Neural cell (in vitro differentiated cells): ENCODE measurements around the gene GTSE1. TPM values are rescaled to one million over a fixed set of nuclear protein-coding genes. Genes with fewer than 3 reads are reported as not detected.

Source experiments
- H2AFZ ChIP-seq: fragments of 200-600, 300-800 bp; sonication (generic), shearing (Covaris generic); 2 replicates; pipeline ENCODE4 v1.6.0; 2014; ENCODE audit warnings: low read depth, mild to moderate bottlenecking, antibody characterized with exemption, low read length, moderate library complexity
- H3F3A ChIP-seq: fragments of 200-600 bp; shearing (Covaris generic); 2 replicates; pipeline ENCODE4 v1.6.1; 2016; ENCODE audit warnings: mild to moderate bottlenecking, moderate library complexity, mixed read lengths, antibody characterized with exemption, low read length; ENCODE audit not compliant: insufficient read depth, poor library complexity, severe bottlenecking
- H3K27ac ChIP-seq: fragments of 200-600, 300-800 bp; sonication (generic), shearing (Covaris generic); 2 replicates; pipeline ENCODE4 v1.5.1; 2014; ENCODE audit warnings: mild to moderate bottlenecking, low read length, moderate library complexity
- H3K27me3 ChIP-seq: fragments of 300-800, 200-600 bp; sonication (generic), shearing (Covaris generic); 2 replicates; pipeline ENCODE4 v1.6.0; 2014; ENCODE audit warnings: mild to moderate bottlenecking, low read depth, low read length, moderate library complexity; ENCODE audit not compliant: insufficient read depth
- H3K36me3 ChIP-seq: fragments of 300-800, 200-600 bp; sonication (generic), shearing (Covaris generic); 2 replicates; pipeline ENCODE4 v1.5.1; 2014; ENCODE audit warnings: mild to moderate bottlenecking, antibody characterized with exemption, low read length, moderate library complexity; ENCODE audit not compliant: insufficient read depth
- H3K4me2 ChIP-seq: fragments of 300-800, 200-600 bp; sonication (generic), shearing (Covaris generic); 2 replicates; pipeline ENCODE4 v1.6.0; 2014; ENCODE audit warnings: mild to moderate bottlenecking, low read length
- H3K4me3 ChIP-seq: fragments of 300-800, 200-600 bp; sonication (generic), shearing (Covaris generic); 2 replicates; pipeline ENCODE4 v1.5.1; 2014; ENCODE audit warnings: mild to moderate bottlenecking, low read length, moderate library complexity
- H3K79me2 ChIP-seq: fragments of 200-600 bp; shearing (Covaris generic); replicated peaks from 2 replicates; pipeline ENCODE4 v1.6.0; 2014; ENCODE audit warnings: mild to moderate bottlenecking, low read length, moderate library complexity; ENCODE audit not compliant: insufficient read depth
- H3K9ac ChIP-seq: fragments of 300-800, 200-600 bp; sonication (generic), shearing (Covaris generic); 2 replicates; pipeline ENCODE4 v1.6.1; 2016; ENCODE audit warnings: mild to moderate bottlenecking, low read length, mixed read lengths
- H3K9me2 ChIP-seq: fragments of 200-600 bp; shearing (Covaris generic); 2 replicates; pipeline ENCODE4 v1.6.1; 2016; ENCODE audit warnings: mild to moderate bottlenecking, low read length, mixed read lengths; ENCODE audit not compliant: insufficient read depth
- H3K9me3 ChIP-seq: fragments of 200-600, 300-800 bp; sonication (generic), shearing (Covaris generic); 2 replicates; pipeline ENCODE4 v1.6.1; 2016; ENCODE audit warnings: mild to moderate bottlenecking, mixed run types, low read length, moderate library complexity, mixed read lengths
- H4K20me1 ChIP-seq: fragments of 200-600 bp; shearing (Covaris generic); 2 replicates; pipeline ENCODE4 v1.6.1; 2016; ENCODE audit warnings: mild to moderate bottlenecking, mixed run types; ENCODE audit not compliant: insufficient read depth
- CTCF ChIP-seq: fragments of 450-650 bp; IDR thresholded peaks from 2 replicates; pipeline ENCODE4 v1.5.1; 2014; ENCODE audit warnings: antibody characterized with exemption, mild to moderate bottlenecking, moderate library complexity; ENCODE audit not compliant: poor library complexity, severe bottlenecking
- EP300 ChIP-seq: fragments of 450-650 bp; conservative IDR thresholded peaks from 2 replicates; pipeline ENCODE4 v1.6.1; 2014; ENCODE audit warnings: antibody characterized with exemption, mild to moderate bottlenecking, moderate library complexity; ENCODE audit not compliant: poor library complexity, severe bottlenecking
- EZH2 ChIP-seq: fragments of 200-600, 300-800 bp; shearing (Covaris generic), sonication (generic); IDR thresholded peaks from 2 replicates; pipeline ENCODE4 v1.6.1; 2014; ENCODE audit warnings: antibody characterized with exemption, low read length, borderline replicate concordance, mild to moderate bottlenecking; ENCODE audit not compliant: insufficient read depth, poor library complexity, severe bottlenecking
- MXI1 ChIP-seq: fragments of 450-650 bp; conservative IDR thresholded peaks from 2 replicates; pipeline ENCODE4 v1.6.1; 2014; ENCODE audit warnings: antibody characterized with exemption, mild to moderate bottlenecking; ENCODE audit not compliant: poor library complexity, severe bottlenecking
- POLR2AphosphoS5 ChIP-seq: IDR thresholded peaks from 2 replicates; pipeline ENCODE4 v1.6.1; 2012
- RAD21 ChIP-seq: fragments of 450-650 bp; conservative IDR thresholded peaks from 2 replicates; pipeline ENCODE4 v1.6.1; 2014; ENCODE audit warnings: antibody characterized with exemption, mild to moderate bottlenecking, moderate library complexity
- SMC3 ChIP-seq: fragments of 450-650 bp; conservative IDR thresholded peaks from 2 replicates; pipeline ENCODE4 v1.6.1; 2014; ENCODE audit warnings: antibody characterized with exemption, mild to moderate bottlenecking, moderate library complexity; ENCODE audit not compliant: poor library complexity
- TAF1 ChIP-seq: IDR thresholded peaks from 2 replicates; pipeline ENCODE4 v1.6.1; 2012; ENCODE audit warnings: low read depth
- polyA plus RNA-seq: library from polyadenylated mRNA; depleted of rRNA; stranded (reverse); fragments of >200 nt; gene quantifications from 2 replicates; pipeline ENCODE4 v1.2.3, GENCODE V29; 2014
- TF ChIP-seq, protein P1 (sequence below): IDR thresholded peaks from 2 replicates; pipeline ENCODE4 v1.6.1; 2012; ENCODE audit warnings: borderline replicate concordance

The GTSE1 gene
- polyA plus RNA-seq, 1 donor from 2014 or later = 0.28 TPM

DNA sequence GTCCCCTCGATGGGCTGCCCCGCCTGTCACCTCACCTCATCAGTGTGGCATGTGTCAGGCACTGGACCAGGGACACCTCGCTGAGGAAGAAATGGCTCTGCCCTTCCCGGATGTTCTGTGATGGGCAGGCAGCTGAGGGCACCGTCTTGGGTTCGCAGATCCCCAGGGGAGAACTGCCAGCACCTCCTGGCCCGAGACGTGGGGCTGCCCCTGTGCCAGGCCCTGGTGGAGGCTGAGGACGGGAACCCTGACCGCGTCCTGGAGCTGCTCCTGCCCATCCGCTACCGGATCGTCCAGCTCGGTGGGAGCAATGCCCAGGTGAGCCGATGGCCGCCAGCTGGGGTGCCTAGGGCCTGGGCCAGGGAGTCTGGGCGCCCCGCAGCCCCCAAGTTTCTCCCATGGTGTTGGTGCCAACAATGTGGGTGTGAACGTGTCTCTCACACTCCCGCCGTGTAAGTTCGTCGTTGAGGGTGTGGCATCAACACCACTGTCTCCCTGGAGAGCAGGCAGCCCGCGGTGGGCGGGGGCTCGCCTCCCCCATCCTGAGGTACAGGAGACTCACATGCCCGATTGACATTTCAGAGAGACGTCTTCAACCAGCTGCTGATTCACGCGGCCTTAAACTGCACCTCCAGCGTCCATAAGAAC, 7.3 kb upstream of the GTSE1 start:
- Histone ChIP-seq H3K9me2 (no peaks in the 10 kb centered on the region), H3K27me3 (no peaks in the 10 kb centered on the region), H3K4me2 (no peak overlapping the region), H3K9ac (no peak overlapping the region), H3F3A (no peaks in the 10 kb centered on the region), H3K4me3 (no peak overlapping the region), H3K27ac (no peak overlapping the region), H3K36me3 (no peaks in the 10 kb centered on the region), H3K9me3 (no peaks in the 10 kb centered on the region), H2AFZ (no peak overlapping the region), H3K79me2 (no peaks in the 10 kb centered on the region), H4K20me1 (no peaks in the 10 kb centered on the region)
- TF ChIP-seq, protein P1, sequence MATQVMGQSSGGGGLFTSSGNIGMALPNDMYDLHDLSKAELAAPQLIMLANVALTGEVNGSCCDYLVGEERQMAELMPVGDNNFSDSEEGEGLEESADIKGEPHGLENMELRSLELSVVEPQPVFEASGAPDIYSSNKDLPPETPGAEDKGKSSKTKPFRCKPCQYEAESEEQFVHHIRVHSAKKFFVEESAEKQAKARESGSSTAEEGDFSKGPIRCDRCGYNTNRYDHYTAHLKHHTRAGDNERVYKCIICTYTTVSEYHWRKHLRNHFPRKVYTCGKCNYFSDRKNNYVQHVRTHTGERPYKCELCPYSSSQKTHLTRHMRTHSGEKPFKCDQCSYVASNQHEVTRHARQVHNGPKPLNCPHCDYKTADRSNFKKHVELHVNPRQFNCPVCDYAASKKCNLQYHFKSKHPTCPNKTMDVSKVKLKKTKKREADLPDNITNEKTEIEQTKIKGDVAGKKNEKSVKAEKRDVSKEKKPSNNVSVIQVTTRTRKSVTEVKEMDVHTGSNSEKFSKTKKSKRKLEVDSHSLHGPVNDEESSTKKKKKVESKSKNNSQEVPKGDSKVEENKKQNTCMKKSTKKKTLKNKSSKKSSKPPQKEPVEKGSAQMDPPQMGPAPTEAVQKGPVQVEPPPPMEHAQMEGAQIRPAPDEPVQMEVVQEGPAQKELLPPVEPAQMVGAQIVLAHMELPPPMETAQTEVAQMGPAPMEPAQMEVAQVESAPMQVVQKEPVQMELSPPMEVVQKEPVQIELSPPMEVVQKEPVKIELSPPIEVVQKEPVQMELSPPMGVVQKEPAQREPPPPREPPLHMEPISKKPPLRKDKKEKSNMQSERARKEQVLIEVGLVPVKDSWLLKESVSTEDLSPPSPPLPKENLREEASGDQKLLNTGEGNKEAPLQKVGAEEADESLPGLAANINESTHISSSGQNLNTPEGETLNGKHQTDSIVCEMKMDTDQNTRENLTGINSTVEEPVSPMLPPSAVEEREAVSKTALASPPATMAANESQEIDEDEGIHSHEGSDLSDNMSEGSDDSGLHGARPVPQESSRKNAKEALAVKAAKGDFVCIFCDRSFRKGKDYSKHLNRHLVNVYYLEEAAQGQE = no peak
- TF ChIP-seq SMC3 (no peak), TAF1 (no peak), EP300 (no peak), POLR2AphosphoS5 (no peak), CTCF (no peak), MXI1 (no peak), EZH2 (no peak), RAD21 (no peak)

- H3K4me3 ChIP-seq = no peak overlapping the region
- no peak overlapping the region for H3K4me2 ChIP-seq
- no peak overlapping the region for H3K27ac ChIP-seq
- H3K36me3 ChIP-seq = no peaks in the 10 kb centered on the region
- no peaks in the 10 kb centered on the region for H3K27me3 ChIP-seq
- H3K79me2 ChIP-seq = no peaks in the 10 kb centered on the region
- no peaks in the 10 kb centered on the region for H3F3A ChIP-seq
- H3K9me2 ChIP-seq = no peaks in the 10 kb centered on the region
- no peaks in the 10 kb centered on the region for H4K20me1 ChIP-seq
- no peaks in the 10 kb centered on the region for H3K9me3 ChIP-seq
- no peak overlapping the region for H3K9ac ChIP-seq
- TF ChIP-seq EP300 = no peak
- TF ChIP-seq SMC3 = no peak
- TF ChIP-seq, protein P1 = no peak
- TF ChIP-seq MXI1 = no peak
- TF ChIP-seq POLR2AphosphoS5 = no peak
- no peak for TF ChIP-seq CTCF
- TF ChIP-seq TAF1 = no peak
- no peak for TF ChIP-seq EZH2
- TF ChIP-seq RAD21 = no peak
- no peak overlapping the region for H2AFZ ChIP-seq
These were observed 6.4 kb upstream of the GTSE1 start for GRCh38 chr22:46290121-46290842.
